Measurements from ENCODE around the gene LRRC8A. TPM values are rescaled to one million over a fixed set of nuclear protein-coding genes. Genes with fewer than 3 reads are reported as not detected.

Gene LRRC8A
- total and polyA plus RNA-seq, 2 of the 4 experiments (the other 2 are of a cell fraction): 42.8 to 60.9 TPM

DNA sequence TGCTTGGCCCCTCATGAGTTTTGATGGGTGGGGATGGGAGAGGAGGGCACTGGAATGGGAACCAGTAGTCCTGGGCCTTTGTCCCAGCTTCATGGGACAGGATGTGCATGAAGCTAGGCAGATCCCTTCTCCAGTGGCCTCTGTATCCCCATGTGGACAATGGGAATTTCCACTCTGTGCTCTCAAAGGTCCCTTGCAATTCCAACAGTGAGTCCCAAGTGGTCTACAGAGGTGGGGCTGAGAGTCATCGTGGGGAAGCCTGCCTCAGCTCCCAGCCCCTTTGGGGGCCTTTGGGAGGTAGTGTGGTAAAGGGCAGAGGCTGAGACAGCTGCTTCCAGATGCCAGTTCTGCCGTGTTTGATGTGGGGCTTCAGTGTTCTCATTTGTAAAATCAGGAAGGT, 37.0 kb downstream of the LRRC8A start:
- Histone ChIP-seq H3K9ac (ENCODE audit: low read depth, low read length) (no peak overlapping the region), H3K56ac (ENCODE audit: extremely low read depth, insufficient read depth, low read length) (no peak overlapping the region), H2BK20ac (ENCODE audit: low read depth, low read length) (no peak overlapping the region), H4K20me1 (ENCODE audit: insufficient read depth, low read length) (no peaks in the 10 kb centered on the region), H3K4me3 (ENCODE audit: insufficient read depth, low read depth, low read length) (no peak overlapping the region), H2BK15ac (ENCODE audit: low read depth, low read length) (0 out of 3 replicates have a peak overlapping the region, but pooled peaks have one; percentile 40), H3K23ac (ENCODE audit: low read depth, low read length) (no peak overlapping the region), H2AK9ac (replicated peaks; ENCODE audit: low read depth, low read length, poor library complexity) (peak overlapping the region; percentile 20), H3K9me1 (ENCODE audit: insufficient read depth, low read length) (peaks cover 25% of the 10 kb centered on the region), H3K4me1 (ENCODE audit: control insufficient read depth, insufficient read depth, low read length) (peaks cover 17% of the 10 kb centered on the region), H2BK120ac (ENCODE audit: low read depth, low read length) (no peak overlapping the region; the same call in 1 of the 2 replicates), H3K14ac (replicated peaks; ENCODE audit: low read depth, low read length) (peak overlapping the region; percentile 10; the same call in 1 of the 2 replicates), H3K27ac (ENCODE audit: insufficient read depth, low read length) (no peak overlapping the region), H4K8ac (ENCODE audit: low read depth in 2 of 2, low read length in 2 of 2) (no peak overlapping the region; a peak in 1 of 4 replicates), H3K18ac (ENCODE audit: low read depth, low read length) (no peak overlapping the region), H3K9me3 (ENCODE audit: control insufficient read depth, insufficient read depth, low read length) (no peaks in the 10 kb centered on the region), H2AFZ (replicated peaks; ENCODE audit: low read length, poor library complexity) (no peak overlapping the region), H3K4me2 (ENCODE audit: low read depth, low read length) (no peak overlapping the region), H3K27me3 (ENCODE audit: control insufficient read depth, insufficient read depth, low read length) (no peaks in the 10 kb centered on the region), H3K4ac (ENCODE audit: low read depth, low read length) (peak overlapping the region; percentile 1; the same call in 1 of the 2 replicates), H2AK5ac (ENCODE audit: low read depth, low read length) (0 out of 2 replicates have a peak overlapping the region, but pooled peaks have one; percentile 36), H4K5ac (ENCODE audit: low read depth, low read length) (no peak overlapping the region), H4K91ac (ENCODE audit: insufficient read depth, low read depth, low read length) (no peak overlapping the region), H3K79me1 (ENCODE audit: low read depth in 1 of 2, low read length in 2 of 2) (peaks cover 22 to 70% of the 10 kb centered on the region in 2 experiments; a peak in 3 of 4 replicates), H2BK5ac (ENCODE audit: low read depth, low read length, poor library complexity, severe bottlenecking) (no peak overlapping the region), H3K36me3 (ENCODE audit: control insufficient read depth, insufficient read depth, low read length) (peaks cover 24% of the 10 kb centered on the region)
- POLR2A ChIA-PET (ENCODE audit: unreplicated experiment): no interaction called here
- ATAC-seq (ENCODE audit: low read depth) (no peak), DNase-seq (no peak)
- intact Hi-C loops (cut with micrococcal nuclease): no loop called here
- CTCF ChIA-PET: no interaction called here
- BruUV-seq (replicated peaks): no TSS peak
- TF ChIP-seq SMC3 (IDR thresholded peaks at IDR 0.05; ENCODE audit: low read depth, low read length) (no peak), RCOR1 (IDR thresholded peaks at IDR 0.05; ENCODE audit: insufficient replicate concordance, low read length) (no peak), POLR2A (IDR thresholded peaks at IDR 0.05; ENCODE audit: low read depth, low read length) (no peak), MAZ (IDR thresholded peaks at IDR 0.05; ENCODE audit: borderline replicate concordance, low read depth, low read length) (no peak), RAD21 (IDR thresholded peaks at IDR 0.05; ENCODE audit: low read length) (no peak), MAFK (IDR thresholded peaks at IDR 0.05; ENCODE audit: low read depth, low read length) (no peak), CEBPB (IDR thresholded peaks at IDR 0.05; ENCODE audit: low read depth, low read length) (no peak), RFX5 (IDR thresholded peaks at IDR 0.05; ENCODE audit: low read depth, low read length) (no peak), NFE2L2 (IDR thresholded peaks at IDR 0.05; ENCODE audit: low read depth, low read length) (no peak), FOS (IDR thresholded peaks at IDR 0.05; ENCODE audit: low read depth, low read length) (no peak), MXI1 (IDR thresholded peaks at IDR 0.05; ENCODE audit: borderline replicate concordance, low read depth, low read length) (no peak), CHD1 (IDR thresholded peaks at IDR 0.05; ENCODE audit: low read depth, low read length) (no peak)
- TF ChIP-seq, protein P1, sequence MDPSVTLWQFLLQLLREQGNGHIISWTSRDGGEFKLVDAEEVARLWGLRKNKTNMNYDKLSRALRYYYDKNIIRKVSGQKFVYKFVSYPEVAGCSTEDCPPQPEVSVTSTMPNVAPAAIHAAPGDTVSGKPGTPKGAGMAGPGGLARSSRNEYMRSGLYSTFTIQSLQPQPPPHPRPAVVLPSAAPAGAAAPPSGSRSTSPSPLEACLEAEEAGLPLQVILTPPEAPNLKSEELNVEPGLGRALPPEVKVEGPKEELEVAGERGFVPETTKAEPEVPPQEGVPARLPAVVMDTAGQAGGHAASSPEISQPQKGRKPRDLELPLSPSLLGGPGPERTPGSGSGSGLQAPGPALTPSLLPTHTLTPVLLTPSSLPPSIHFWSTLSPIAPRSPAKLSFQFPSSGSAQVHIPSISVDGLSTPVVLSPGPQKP (IDR thresholded peaks at IDR 0.05; ENCODE audit: borderline replicate concordance, low read depth, low read length): no peak
- TF ChIP-seq, protein P2, sequence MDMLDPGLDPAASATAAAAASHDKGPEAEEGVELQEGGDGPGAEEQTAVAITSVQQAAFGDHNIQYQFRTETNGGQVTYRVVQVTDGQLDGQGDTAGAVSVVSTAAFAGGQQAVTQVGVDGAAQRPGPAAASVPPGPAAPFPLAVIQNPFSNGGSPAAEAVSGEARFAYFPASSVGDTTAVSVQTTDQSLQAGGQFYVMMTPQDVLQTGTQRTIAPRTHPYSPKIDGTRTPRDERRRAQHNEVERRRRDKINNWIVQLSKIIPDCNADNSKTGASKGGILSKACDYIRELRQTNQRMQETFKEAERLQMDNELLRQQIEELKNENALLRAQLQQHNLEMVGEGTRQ (IDR thresholded peaks at IDR 0.05; ENCODE audit: low read depth, low read length): no peak
- TF ChIP-seq, protein P3, sequence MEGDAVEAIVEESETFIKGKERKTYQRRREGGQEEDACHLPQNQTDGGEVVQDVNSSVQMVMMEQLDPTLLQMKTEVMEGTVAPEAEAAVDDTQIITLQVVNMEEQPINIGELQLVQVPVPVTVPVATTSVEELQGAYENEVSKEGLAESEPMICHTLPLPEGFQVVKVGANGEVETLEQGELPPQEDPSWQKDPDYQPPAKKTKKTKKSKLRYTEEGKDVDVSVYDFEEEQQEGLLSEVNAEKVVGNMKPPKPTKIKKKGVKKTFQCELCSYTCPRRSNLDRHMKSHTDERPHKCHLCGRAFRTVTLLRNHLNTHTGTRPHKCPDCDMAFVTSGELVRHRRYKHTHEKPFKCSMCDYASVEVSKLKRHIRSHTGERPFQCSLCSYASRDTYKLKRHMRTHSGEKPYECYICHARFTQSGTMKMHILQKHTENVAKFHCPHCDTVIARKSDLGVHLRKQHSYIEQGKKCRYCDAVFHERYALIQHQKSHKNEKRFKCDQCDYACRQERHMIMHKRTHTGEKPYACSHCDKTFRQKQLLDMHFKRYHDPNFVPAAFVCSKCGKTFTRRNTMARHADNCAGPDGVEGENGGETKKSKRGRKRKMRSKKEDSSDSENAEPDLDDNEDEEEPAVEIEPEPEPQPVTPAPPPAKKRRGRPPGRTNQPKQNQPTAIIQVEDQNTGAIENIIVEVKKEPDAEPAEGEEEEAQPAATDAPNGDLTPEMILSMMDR (conservative IDR thresholded peaks at IDR 0.05; ENCODE audit: low read depth, low read length): no peak
- dilution Hi-C loops (cut with HindIII; ENCODE audit: low sequenced_read_pairs, unreplicated experiment): no loop called here
- in situ Hi-C loops (cut with MboI; ENCODE audit: low sequenced_read_pairs): no loop called here
- WGBS, 2 experiments (ENCODE audit: extremely low coverage in 2 of 2, insufficient read length in 1 of 2): no CpG with 5 or more reads among the region's 2 CpGs
